Measurements from ENCODE around the gene AK8.
"Not testable (repeated sequence)": the region's sequence is repeated elsewhere in the genome, so short reads cannot be mapped to it uniquely, and the experiment has no call there.

AK8 gene

DNA sequence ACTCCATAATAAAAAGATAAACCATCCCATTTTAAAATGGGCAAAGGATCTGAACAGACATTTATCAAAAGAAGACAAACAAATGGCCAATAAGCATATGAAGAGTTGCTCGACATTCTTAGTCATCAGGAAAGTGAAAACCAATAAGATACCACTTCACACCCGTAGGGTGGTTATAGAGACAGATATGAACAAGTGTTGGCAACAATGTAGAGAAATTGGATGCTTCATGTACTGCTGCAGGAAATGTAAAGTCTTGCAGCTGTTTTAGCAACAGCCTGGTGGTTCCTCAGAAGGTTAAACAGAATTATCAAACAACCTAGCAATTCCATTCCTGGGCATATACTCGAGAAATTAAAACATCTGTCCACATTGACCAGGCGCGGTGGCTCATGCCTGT, 165.3 kb downstream of the AK8 start:
- Histone ChIP-seq H3K9ac (ENCODE audit: low read depth, low read length, poor library complexity, severe bottlenecking) (no peak overlapping the region), H3K36me3 (ENCODE audit: insufficient read depth, low read length) (no peaks in the 10 kb centered on the region), H3K9me3 (ENCODE audit: insufficient read depth, low read depth, low read length) (no peaks in the 10 kb centered on the region), H4K20me1 (ENCODE audit: insufficient read depth, low read length, poor library complexity, severe bottlenecking) (no peaks in the 10 kb centered on the region), H3K79me2 (ENCODE audit: insufficient read depth, low read length) (no peaks in the 10 kb centered on the region), H3K4me1 (ENCODE audit: insufficient read depth, low read length, poor library complexity, severe bottlenecking) (peaks cover 6% of the 10 kb centered on the region), H3K4me3 (ENCODE audit: low read length, poor library complexity, severe bottlenecking) (no peak overlapping the region), H3F3A (ENCODE audit: low read depth) (no peaks in the 10 kb centered on the region), H3K27me3 (ENCODE audit: insufficient read depth, low read length, poor library complexity, severe bottlenecking) (no peaks in the 10 kb centered on the region), H3K4me2 (ENCODE audit: low read depth, low read length, poor library complexity, severe bottlenecking) (no peak overlapping the region), H2AFZ (ENCODE audit: low read length) (no peak overlapping the region), H3K9me2 (replicated peaks; ENCODE audit: low read depth, low read length) (no peaks in the 10 kb centered on the region)
- no peak for TF ChIP-seq CTCF (conservative IDR thresholded peaks at IDR 0.05; ENCODE audit: low read length)
- TF ChIP-seq EZH2phosphoT487 (IDR thresholded peaks at IDR 0.05; ENCODE audit: borderline replicate concordance) = no peak

- H2AFZ ChIP-seq (ENCODE audit: low read length) = no peak overlapping the region
- H3K9me2 ChIP-seq (replicated peaks; ENCODE audit: low read depth, low read length) = no peaks in the 10 kb centered on the region
- H3K79me2 ChIP-seq (ENCODE audit: insufficient read depth, low read length) = no peaks in the 10 kb centered on the region
- H3K9me3 ChIP-seq (ENCODE audit: insufficient read depth, low read depth, low read length) = no peaks in the 10 kb centered on the region
- no peak overlapping the region for H3K4me2 ChIP-seq (ENCODE audit: low read depth, low read length, poor library complexity, severe bottlenecking)
- H4K20me1 ChIP-seq (ENCODE audit: insufficient read depth, low read length, poor library complexity, severe bottlenecking) = no peaks in the 10 kb centered on the region
- TF ChIP-seq EZH2phosphoT487 (IDR thresholded peaks at IDR 0.05; ENCODE audit: borderline replicate concordance) = no peak
- H3K4me3 ChIP-seq (ENCODE audit: low read length, poor library complexity, severe bottlenecking) = no peak overlapping the region
- no peaks in the 10 kb centered on the region for H3F3A ChIP-seq (ENCODE audit: low read depth)
- H3K9ac ChIP-seq (ENCODE audit: low read depth, low read length, poor library complexity, severe bottlenecking) = no peak overlapping the region
- H3K4me1 ChIP-seq (ENCODE audit: insufficient read depth, low read length, poor library complexity, severe bottlenecking) = no peaks in the 10 kb centered on the region
- H3K27me3 ChIP-seq (ENCODE audit: insufficient read depth, low read length, poor library complexity, severe bottlenecking) = no peaks in the 10 kb centered on the region
- H3K36me3 ChIP-seq (ENCODE audit: insufficient read depth, low read length) = no peaks in the 10 kb centered on the region
Measured at GRCh38 chr9:132711846-132712245, 166.2 kb downstream of the AK8 start.

DNA sequence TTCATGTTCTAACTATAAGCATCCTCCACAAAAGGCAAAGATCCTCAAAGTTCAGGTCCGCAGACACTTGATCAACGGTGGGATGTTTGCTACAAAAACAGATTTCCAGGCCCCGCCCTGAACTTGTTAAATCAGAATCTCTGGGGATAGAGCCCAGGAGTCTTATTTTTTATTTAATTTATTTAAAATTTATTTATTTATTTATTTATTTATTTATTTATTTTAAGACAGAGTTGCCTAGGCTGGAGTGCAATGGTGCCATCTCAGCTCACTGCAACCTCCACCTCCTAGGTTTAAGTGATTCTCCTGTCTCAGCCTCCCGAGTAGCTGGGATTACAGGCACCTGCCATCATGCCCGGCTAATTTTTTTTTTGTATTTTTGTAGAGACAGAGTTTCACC, 166.9 kb downstream of the AK8 start:
- H2AFZ ChIP-seq (ENCODE audit: low read length); H3K4me1 ChIP-seq (ENCODE audit: insufficient read depth, low read length, poor library complexity, severe bottlenecking); H3K79me2 ChIP-seq (ENCODE audit: insufficient read depth, low read length); H3K27me3 ChIP-seq (ENCODE audit: insufficient read depth, low read length, poor library complexity, severe bottlenecking); H3K4me3 ChIP-seq (ENCODE audit: low read length, poor library complexity, severe bottlenecking); H3K4me2 ChIP-seq (ENCODE audit: low read depth, low read length, poor library complexity, severe bottlenecking); H3K9ac ChIP-seq (ENCODE audit: low read depth, low read length, poor library complexity, severe bottlenecking); H3K36me3 ChIP-seq (ENCODE audit: insufficient read depth, low read length); H3K9me3 ChIP-seq (ENCODE audit: insufficient read depth, low read depth, low read length); H4K20me1 ChIP-seq (ENCODE audit: insufficient read depth, low read length, poor library complexity, severe bottlenecking); H3F3A ChIP-seq (ENCODE audit: low read depth); H3K9me2 ChIP-seq (replicated peaks; ENCODE audit: low read depth, low read length): not testable (repeated sequence)

GRCh38 chr9:132710333-132710732, 167.8 kb downstream of the AK8 start:
- H3K36me3 ChIP-seq (ENCODE audit: insufficient read depth, low read length) = no peaks in the 10 kb centered on the region
- no peak overlapping the region for H3K4me3 ChIP-seq (ENCODE audit: low read length, poor library complexity, severe bottlenecking)
- H3K9me3 ChIP-seq (ENCODE audit: insufficient read depth, low read depth, low read length) = no peaks in the 10 kb centered on the region
- no peaks in the 10 kb centered on the region for H3K27me3 ChIP-seq (ENCODE audit: insufficient read depth, low read length, poor library complexity, severe bottlenecking)
- H3K79me2 ChIP-seq (ENCODE audit: insufficient read depth, low read length) = no peaks in the 10 kb centered on the region
- H3K4me2 ChIP-seq (ENCODE audit: low read depth, low read length, poor library complexity, severe bottlenecking) = no peak overlapping the region
- TF ChIP-seq CTCF (conservative IDR thresholded peaks at IDR 0.05; ENCODE audit: low read length) = no peak
- TF ChIP-seq EZH2phosphoT487 (IDR thresholded peaks at IDR 0.05; ENCODE audit: borderline replicate concordance) = no peak
- no peaks in the 10 kb centered on the region for H3K4me1 ChIP-seq (ENCODE audit: insufficient read depth, low read length, poor library complexity, severe bottlenecking)
- no peaks in the 10 kb centered on the region for H4K20me1 ChIP-seq (ENCODE audit: insufficient read depth, low read length, poor library complexity, severe bottlenecking)
- no peak overlapping the region for H3K9ac ChIP-seq (ENCODE audit: low read depth, low read length, poor library complexity, severe bottlenecking)
- no peaks in the 10 kb centered on the region for H3F3A ChIP-seq (ENCODE audit: low read depth)
- H3K9me2 ChIP-seq (replicated peaks; ENCODE audit: low read depth, low read length) = no peaks in the 10 kb centered on the region
- no peak overlapping the region for H2AFZ ChIP-seq (ENCODE audit: low read length)

All from Loucy (cell line).